PC-9 (cell line): Measurements from ENCODE around the gene SLC8A2.

Experiments used
- CTCF ChIP-seq: fragments of 200-600 bp; sonication (generic); conservative IDR thresholded peaks from 2 replicates; pipeline ENCODE4 v1.6.1; 2017; ENCODE audit warnings: mixed run types, antibody characterized with exemption, mild to moderate bottlenecking, moderate library complexity
- EZH2 ChIP-seq: fragments of 200-600 bp; sonication (generic); IDR thresholded peaks from 2 replicates; pipeline ENCODE4 v1.8.0; 2017; ENCODE audit warnings: antibody characterized with exemption, low read depth

GRCh38 chr19:47429140-47429793, 42.4 kb downstream of the SLC8A2 start:
- no peak for TF ChIP-seq CTCF
- TF ChIP-seq EZH2 = no peak
